ENCODE data around the gene SNAPC2.

DNA sequence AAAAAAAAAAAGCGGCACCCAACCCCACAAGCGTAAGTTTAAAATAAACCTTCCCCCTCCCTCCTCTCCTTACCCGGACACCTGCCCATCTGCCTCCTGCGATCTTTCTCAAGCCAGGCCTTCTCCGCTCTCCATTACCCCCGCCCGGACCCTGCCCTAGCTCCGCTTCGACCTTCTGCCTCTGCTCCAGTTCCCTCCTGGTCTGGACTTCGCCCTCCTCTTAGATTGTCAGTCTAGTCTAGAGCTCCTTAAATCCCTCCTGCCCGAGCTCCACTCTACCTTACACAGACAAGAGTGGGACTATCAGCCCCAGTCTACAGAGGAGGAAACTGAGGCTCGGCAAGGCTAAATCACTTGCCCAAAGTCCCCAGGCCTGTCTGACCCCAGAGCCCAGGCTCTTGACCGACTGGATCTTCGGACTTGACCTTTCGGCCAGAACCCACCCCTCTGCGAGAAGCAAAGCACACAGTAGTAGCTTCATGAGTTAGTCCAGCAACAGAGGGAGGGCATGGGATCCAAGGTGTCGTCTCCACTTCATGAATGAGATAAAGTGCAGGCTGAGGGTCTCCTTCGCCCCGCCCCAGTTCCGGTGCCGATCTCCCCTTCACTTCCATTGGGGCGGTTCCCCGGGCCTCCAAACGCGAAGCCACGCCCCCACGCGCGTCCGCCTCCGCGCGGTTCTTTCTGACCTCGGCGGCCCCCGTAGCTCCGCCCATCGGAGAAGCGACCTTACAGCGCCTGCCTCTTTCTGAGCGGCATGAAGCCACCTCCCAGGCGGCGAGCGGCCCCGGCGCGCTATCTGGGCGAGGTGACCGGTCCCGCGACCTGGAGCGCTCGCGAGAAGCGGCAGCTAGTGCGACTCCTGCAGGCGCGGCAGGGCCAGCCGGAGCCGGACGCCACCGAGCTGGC, at the start of gene SNAPC2:
- TF ChIP-seq, protein P1, sequence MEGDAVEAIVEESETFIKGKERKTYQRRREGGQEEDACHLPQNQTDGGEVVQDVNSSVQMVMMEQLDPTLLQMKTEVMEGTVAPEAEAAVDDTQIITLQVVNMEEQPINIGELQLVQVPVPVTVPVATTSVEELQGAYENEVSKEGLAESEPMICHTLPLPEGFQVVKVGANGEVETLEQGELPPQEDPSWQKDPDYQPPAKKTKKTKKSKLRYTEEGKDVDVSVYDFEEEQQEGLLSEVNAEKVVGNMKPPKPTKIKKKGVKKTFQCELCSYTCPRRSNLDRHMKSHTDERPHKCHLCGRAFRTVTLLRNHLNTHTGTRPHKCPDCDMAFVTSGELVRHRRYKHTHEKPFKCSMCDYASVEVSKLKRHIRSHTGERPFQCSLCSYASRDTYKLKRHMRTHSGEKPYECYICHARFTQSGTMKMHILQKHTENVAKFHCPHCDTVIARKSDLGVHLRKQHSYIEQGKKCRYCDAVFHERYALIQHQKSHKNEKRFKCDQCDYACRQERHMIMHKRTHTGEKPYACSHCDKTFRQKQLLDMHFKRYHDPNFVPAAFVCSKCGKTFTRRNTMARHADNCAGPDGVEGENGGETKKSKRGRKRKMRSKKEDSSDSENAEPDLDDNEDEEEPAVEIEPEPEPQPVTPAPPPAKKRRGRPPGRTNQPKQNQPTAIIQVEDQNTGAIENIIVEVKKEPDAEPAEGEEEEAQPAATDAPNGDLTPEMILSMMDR (IDR thresholded peaks at IDR 0.05): peak in 1 of 4 experiments; percentile 27
- TF ChIP-seq POLR2A (IDR thresholded peaks at IDR 0.05): peak; percentile 37 to 51
- TF ChIP-seq POLR2AphosphoS5 (IDR thresholded peaks at IDR 0.05): peak; percentile 92

Measured in gastroesophageal sphincter (tissue), 3 donors.